T-cell (primary cell): Measurements from ENCODE around the gene RGL1. TPM values are rescaled to one million over a fixed set of nuclear protein-coding genes. Genes with fewer than 3 reads are reported as not detected.

Experiments
- total RNA-seq, 35 experiments: library from RNA in 6 of 35; stranded (reverse) in 6 of 35; fragments of 120-200 nt in 1 of 35; gene quantifications; one replicate each; pipeline versions ENCODE4 v1.2.1 to v1.2.4 and lab custom pipeline; 2013 to 2026

Gene RGL1
- total RNA-seq, 5 donors from 2014 or later (not counting 1 experiment from before 2014, with no cell fraction given) = 1.7 to 3.3 (median 2.3) TPM

Other genes with a start within 250 kb of the RGL1 start
- gene NCF2, start 214.7 kb upstream of the RGL1 start, total RNA-seq = 1 to 10 TPM; 2.9 to 8.7 (median 4.0) TPM
- gene ARPC5, start 169.3 kb upstream of the RGL1 start, total RNA-seq = 100 to 1,000 TPM in 3 of 5 donors, 10 to 100 TPM in 2; 69.8 to 116 (median 106) TPM
- gene APOBEC4, start 151.8 kb upstream of the RGL1 start, total RNA-seq = not detected
- 1 to 10 TPM in 3 of 5 donors, under 1 TPM in 2; 0.35 to 4.0 (median 1.1) TPM for gene COLGALT2, start 232.6 kb downstream of the RGL1 start, total RNA-seq
- 10 to 100 TPM; 22.1 to 39.8 (median 35.4) TPM for gene TSEN15, start 246.6 kb downstream of the RGL1 start, total RNA-seq